Fibroblast of pulmonary artery (primary cell): ENCODE measurements around the gene MOBP.

Experiments used
- DNase-seq: peaks from one replicate; pipeline ENCODE4 v3.0.0-alpha.2; 2010; ENCODE audit warnings: low read depth
- H3K4me3 ChIP-seq: replicated peaks from 2 replicates; pipeline ENCODE4 v1.5.1; 2011; ENCODE audit warnings: low read depth, mild to moderate bottlenecking, control low read depth, low read length, moderate library complexity
- TF ChIP-seq, protein P1 (sequence below): IDR thresholded peaks from 2 replicates; pipeline ENCODE4 v1.5.1; 2011; ENCODE audit warnings: mild to moderate bottlenecking, control low read depth, low read length, inconsistent platforms; ENCODE audit errors: missing control alignments

The MOBP gene

DNA sequence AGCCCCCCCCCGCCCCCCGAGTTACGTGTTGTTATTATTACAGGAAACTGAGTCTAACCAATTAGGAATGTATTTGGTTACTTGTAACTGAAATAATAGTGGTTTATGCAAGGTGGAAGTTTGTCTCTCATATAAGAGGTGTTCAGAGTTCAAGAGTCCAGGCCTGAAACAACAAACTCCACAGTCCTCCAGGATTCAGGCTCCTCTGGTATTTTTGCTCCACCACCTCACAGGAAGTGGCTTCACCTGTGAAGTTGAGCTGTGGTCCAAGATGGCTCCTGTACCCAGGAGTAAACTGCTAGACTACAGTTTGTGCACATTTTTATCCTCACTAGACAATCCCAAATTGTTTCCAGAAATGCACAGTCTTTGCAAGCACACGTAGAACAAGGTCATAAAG, 27.3 kb downstream of the MOBP start:
- TF ChIP-seq, protein P1, sequence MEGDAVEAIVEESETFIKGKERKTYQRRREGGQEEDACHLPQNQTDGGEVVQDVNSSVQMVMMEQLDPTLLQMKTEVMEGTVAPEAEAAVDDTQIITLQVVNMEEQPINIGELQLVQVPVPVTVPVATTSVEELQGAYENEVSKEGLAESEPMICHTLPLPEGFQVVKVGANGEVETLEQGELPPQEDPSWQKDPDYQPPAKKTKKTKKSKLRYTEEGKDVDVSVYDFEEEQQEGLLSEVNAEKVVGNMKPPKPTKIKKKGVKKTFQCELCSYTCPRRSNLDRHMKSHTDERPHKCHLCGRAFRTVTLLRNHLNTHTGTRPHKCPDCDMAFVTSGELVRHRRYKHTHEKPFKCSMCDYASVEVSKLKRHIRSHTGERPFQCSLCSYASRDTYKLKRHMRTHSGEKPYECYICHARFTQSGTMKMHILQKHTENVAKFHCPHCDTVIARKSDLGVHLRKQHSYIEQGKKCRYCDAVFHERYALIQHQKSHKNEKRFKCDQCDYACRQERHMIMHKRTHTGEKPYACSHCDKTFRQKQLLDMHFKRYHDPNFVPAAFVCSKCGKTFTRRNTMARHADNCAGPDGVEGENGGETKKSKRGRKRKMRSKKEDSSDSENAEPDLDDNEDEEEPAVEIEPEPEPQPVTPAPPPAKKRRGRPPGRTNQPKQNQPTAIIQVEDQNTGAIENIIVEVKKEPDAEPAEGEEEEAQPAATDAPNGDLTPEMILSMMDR: no peak
- DNase-seq: no peak
- no peak overlapping the region for H3K4me3 ChIP-seq

DNA sequence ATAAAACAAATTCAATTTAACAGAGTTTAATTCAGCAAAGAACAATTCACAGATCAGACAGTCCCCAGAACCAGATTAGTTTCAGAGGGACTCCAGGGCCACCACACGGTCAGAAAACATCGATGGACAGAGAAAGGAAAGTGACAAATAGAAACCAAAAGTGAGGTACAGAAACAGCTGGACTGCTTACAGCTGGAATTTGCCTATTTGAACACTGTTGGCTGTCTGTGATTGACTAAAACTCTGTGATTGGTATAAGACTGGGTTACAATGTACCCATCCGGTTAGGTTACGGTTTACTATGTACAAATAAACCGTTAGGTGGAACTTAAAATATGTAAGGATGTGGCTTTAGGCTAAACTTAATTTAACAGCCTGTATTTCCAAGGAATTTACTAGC, 30.3 kb downstream of the MOBP start:
- TF ChIP-seq, protein P1: no peak
- no peak overlapping the region for H3K4me3 ChIP-seq
- no peak for DNase-seq

DNA sequence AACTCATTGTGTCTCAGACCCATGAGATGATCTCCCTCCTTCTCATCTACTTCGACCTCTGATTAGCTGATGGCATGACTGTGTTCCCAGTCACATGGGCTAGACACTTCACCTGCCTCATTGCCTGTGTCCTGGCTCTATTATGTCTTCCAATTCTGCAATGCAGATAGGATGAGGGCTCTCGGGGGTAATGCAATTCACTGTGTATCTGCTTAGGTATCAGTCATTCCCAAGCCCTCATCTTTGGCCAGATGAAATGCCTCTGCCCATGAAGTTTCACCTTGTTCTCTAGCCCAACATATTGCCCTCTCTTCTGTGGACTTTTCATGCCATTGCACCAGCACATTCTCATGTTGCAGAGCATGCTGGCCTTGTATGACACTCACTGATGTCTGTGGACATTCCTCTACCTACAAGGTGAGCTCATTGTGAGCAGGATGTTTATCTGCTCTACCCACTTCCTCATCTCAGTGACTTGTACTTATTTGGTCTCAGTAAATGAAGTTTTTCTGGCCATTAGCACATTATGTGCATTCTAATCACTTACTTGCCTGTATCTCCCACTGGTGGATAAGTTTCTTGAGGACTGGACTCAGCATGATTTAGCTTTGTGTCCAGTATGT, 32.3 kb downstream of the MOBP start:
- no peak for DNase-seq
- TF ChIP-seq, protein P1: no peak
- H3K4me3 ChIP-seq: no peak overlapping the region

DNA sequence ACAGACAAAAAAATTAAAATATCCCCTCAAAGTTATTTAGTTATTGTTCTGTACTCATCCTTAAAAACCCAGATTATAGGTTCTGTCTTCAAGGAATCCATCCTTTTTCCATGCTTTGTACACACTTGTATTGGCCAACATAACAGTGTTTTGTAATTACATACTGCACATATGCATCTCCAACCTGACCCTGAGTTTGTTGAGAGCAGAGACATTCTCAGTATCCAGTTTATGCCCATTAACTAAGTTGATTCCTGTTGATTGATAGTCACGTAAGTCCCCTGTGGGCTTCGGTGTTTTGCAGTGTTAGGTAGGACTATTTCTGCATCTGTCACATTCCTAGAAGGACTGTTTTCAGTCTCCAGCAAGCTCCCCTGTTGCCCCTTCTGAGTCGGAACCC, 33.6 kb downstream of the MOBP start:
- TF ChIP-seq, protein P1: no peak
- DNase-seq: no peak
- no peak overlapping the region for H3K4me3 ChIP-seq

DNA sequence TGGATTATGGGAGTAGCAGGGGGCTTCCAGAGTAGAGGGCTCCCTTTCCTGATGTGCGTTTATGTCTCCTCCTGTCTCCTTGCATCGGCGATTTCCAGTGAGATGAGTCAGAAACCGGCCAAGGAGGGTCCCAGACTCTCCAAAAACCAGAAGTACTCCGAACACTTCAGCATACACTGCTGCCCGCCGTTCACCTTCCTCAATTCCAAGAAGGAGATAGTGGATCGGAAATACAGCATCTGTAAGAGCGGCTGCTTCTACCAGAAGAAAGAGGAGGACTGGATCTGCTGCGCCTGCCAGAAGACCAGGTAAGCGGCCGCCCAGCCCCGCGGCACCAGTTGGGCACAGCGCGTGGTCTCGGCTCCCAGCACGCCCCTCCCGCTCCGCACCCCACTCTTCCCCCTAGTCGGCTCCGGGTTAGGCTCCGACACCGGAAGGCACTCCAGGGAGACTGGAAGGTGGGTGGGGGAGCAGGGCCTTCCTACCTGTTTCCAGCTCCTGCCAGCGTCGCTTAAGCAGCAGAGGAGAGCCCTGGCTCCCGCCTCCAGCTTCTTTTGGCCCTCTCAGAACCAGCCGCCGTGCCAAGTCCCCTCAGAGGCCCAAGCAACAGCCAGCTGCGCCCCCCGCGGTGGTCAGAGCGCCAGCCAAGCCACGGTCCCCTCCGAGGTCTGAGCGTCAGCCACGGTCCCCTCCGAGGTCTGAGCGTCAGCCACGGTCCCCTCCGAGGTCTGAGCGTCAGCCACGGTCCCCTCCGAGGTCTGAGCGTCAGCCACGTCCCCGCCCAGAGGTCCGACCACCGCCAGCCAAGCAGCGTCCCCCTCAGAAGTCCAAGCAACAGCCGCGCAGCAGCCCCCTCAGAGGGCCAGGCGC, 34.7 kb downstream of the MOBP start:
- no peak overlapping the region for H3K4me3 ChIP-seq
- TF ChIP-seq, protein P1: no peak
- DNase-seq: no peak

DNA sequence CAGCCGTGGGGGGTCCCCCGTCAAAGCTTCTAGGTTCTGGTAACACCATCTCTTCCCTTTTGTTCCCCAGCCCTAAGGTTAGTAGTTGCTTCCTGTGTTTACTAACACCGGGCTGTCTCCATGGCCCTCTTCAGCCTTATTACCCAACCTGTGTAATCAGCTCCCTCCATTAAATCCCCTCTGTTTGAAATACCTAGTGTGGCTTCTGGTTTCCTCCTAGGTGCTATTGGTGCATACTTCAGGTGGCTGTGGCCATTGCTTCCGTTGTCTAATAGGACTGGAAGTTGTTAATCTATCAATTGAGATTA, 35.3 kb downstream of the MOBP start:
- DNase-seq: peak; percentile 23
- TF ChIP-seq, protein P1: no peak
- H3K4me3 ChIP-seq: no peak overlapping the region
